Stomach (tissue), 9 donors: ENCODE results near the gene C8B. TPM values are rescaled to one million over a fixed set of nuclear protein-coding genes. Genes with fewer than 3 reads are reported as not detected.

Experiments used
- DNase-seq, 2 donors: peaks; one replicate each; pipeline versions ENCODE4 v3.0.0 to v3.0.0-alpha.2; 2013 to 2019
- H3K27ac ChIP-seq, 5 donors: fragments of 200-600 bp in 4 of 5; sonication (generic) in 4 of 5; one replicate each; pipeline ENCODE4 v1.5.1; 2013 to 2019; ENCODE audit warnings: mild to moderate bottlenecking in 1 of 5, moderate library complexity in 1 of 5
- H3K27me3 ChIP-seq, 3 donors: fragments of 200-600 bp; sonication (generic); one replicate each; pipeline ENCODE4 v1.5.1; 2017 to 2019; ENCODE audit warnings: mixed run types in 1 of 3
- H3K36me3 ChIP-seq, 4 donors: fragments of 200-600 bp; sonication (generic); 1 replicate in 3 of 4; 2 replicates in 1 of 4; pipeline ENCODE4 v1.5.1; 2016 to 2019
- H3K4me1 ChIP-seq, 4 donors: fragments of 200-600 bp; sonication (generic); one replicate each; pipeline ENCODE4 v1.5.1; 2016 to 2019
- H3K4me3 ChIP-seq, 4 donors: fragments of 200-600 bp; sonication (generic) in 3 of 4; one replicate each; pipeline ENCODE4 v1.5.1; 2016 to 2019; ENCODE audit warnings: mild to moderate bottlenecking in 1 of 4
- H3K9me3 ChIP-seq, 4 donors: fragments of 200-600 bp; sonication (generic); one replicate each; pipeline ENCODE4 v1.5.1; 2016 to 2019
- CTCF ChIP-seq, 7 experiments: fragments of 450-650 bp in 4 of 7; fragments of 200-600 bp in 3 of 7; sonication (generic) in 3 of 7; IDR thresholded peaks; one replicate each; pipeline ENCODE4 v1.5.1; 2016 to 2019; ENCODE audit warnings: antibody characterized with exemption in 7 of 7, control low read depth in 2 of 7, mild to moderate bottlenecking in 1 of 7
- EP300 ChIP-seq: sonication (generic); formaldehyde crosslinking; IDR thresholded peaks from one replicate; pipeline ENCODE4 v1.6.1; 2017; ENCODE audit warnings: antibody characterized with exemption
- POLR2A ChIP-seq, 4 donors: fragments of 450-650 bp; IDR thresholded peaks; one replicate each; pipeline ENCODE4 v1.6.1; 2016; ENCODE audit warnings: antibody characterized with exemption in 4 of 4, control low read depth in 2 of 4, mild to moderate bottlenecking in 1 of 4, moderate library complexity in 1 of 4
- POLR2AphosphoS5 ChIP-seq, 3 donors: sonication (generic); formaldehyde crosslinking; IDR thresholded peaks; one replicate each; pipeline ENCODE4 v1.6.1; 2016; ENCODE audit warnings: antibody characterized with exemption in 3 of 3
- WGBS, 5 donors: extraction: QIAGEN DNeasy Blood & Tissue Kit in 3 of 5; methylation state at CpG; one replicate each; pipeline versions ENCODE4 v1.1.5 to v1.1.7; 2013 to 2018; 5-methylcytosine and 5-hydroxymethylcytosine counted together
- intact Hi-C: fragments of 100-400 bp; cut with DNase I; formaldehyde crosslinking; loops from one replicate; pipeline ENCODE4 v1.15.1; 2023; ENCODE audit warnings: low total_unique reads
- polyA plus RNA-seq, 3 donors: library from polyadenylated mRNA; stranded (reverse); fragments of 200-250 nt; gene quantifications; one replicate each; pipeline ENCODE4 v1.2.3, GENCODE V29; 2013
- total RNA-seq, 5 donors: library from RNA; depleted of rRNA; stranded (reverse); fragments of >200 nt; gene quantifications; one replicate each; pipeline versions ENCODE4 v1.1.0 to v1.2.3, GENCODE V29; 2014 to 2016
- donor health status: healthy with polysubstance abuse.
- donor health status: Bipolar disorder and iron deficiency.
- donor health status: healthy.

C8B gene
- total and polyA plus RNA-seq, 8 donors = 0.15 to 0.25 TPM; not detected in 6

- 21 to 48% (median 35%) methylated on average over 6 of the region's 6 CpGs for WGBS, 5 donors
- peak in 1 of 2 donors; percentile 58 for DNase-seq
Measured at GRCh38 chr1:56897150-56898004, 68.4 kb downstream of the C8B start.

GRCh38 chr1:56894014-56894413 lies 71.8 kb downstream of the C8B start:
- intact Hi-C loops = no loop called here
- no peaks in the 10 kb centered on the region for H3K27me3 ChIP-seq
- H3K4me1 ChIP-seq = peaks cover 0 to 24% (median 14%) of the 10 kb centered on the region in 4 donors
- H3K4me3 ChIP-seq = no peak overlapping the region
- H3K27ac ChIP-seq = no peak overlapping the region
- no peaks in the 10 kb centered on the region for H3K36me3 ChIP-seq
- no peak for DNase-seq
- no peaks in the 10 kb centered on the region for H3K9me3 ChIP-seq
- TF ChIP-seq POLR2A (IDR thresholded peaks at IDR 0.05) (no peak), POLR2AphosphoS5 (IDR thresholded peaks at IDR 0.05) (no peak), CTCF (IDR thresholded peaks at IDR 0.05) (no peak), EP300 (no peak)

More at GRCh38 chr1:56897150-56898004, 68.4 kb downstream of the C8B start:
- H3K4me1 ChIP-seq = peaks cover 0 to 37% (median 14%) of the 10 kb centered on the region in 4 donors
- H3K27ac ChIP-seq = peak overlapping the region in 4 of 5 donors; percentile 13 to 74 (median 58)
- TF ChIP-seq POLR2AphosphoS5 (IDR thresholded peaks at IDR 0.05) = peak in 2 of 3 donors; percentile 75 to 91
- no peak for TF ChIP-seq EP300
- H3K9me3 ChIP-seq = no peaks in the 10 kb centered on the region
- H3K36me3 ChIP-seq = no peaks in the 10 kb centered on the region
- no peak overlapping the region for H3K4me3 ChIP-seq
- intact Hi-C loops = no loop called here
- H3K27me3 ChIP-seq = no peaks in the 10 kb centered on the region

GRCh38 chr1:56890229-56890628 lies 75.6 kb downstream of the C8B start:
- WGBS, 5 donors = 73 to 86% (median 78%) methylated on average over 3 of the region's 3 CpGs
- no peak overlapping the region for H3K4me3 ChIP-seq

GRCh38 chr1:56881417-56881816 lies 84.4 kb downstream of the C8B start:
- intact Hi-C loops = no loop called here
- Histone ChIP-seq H3K27ac (no peak overlapping the region), H3K36me3 (no peaks in the 10 kb centered on the region), H3K4me1 (no peaks in the 10 kb centered on the region), H3K9me3 (no peaks in the 10 kb centered on the region), H3K27me3 (no peaks in the 10 kb centered on the region), H3K4me3 (no peak overlapping the region)
- DNase-seq = no peak
- TF ChIP-seq POLR2AphosphoS5 (IDR thresholded peaks at IDR 0.05) (no peak), EP300 (no peak), POLR2A (IDR thresholded peaks at IDR 0.05) (no peak), CTCF (IDR thresholded peaks at IDR 0.05) (no peak)
- WGBS, 5 donors = 91 to 96% (median 94%) methylated on average over 6 of the region's 6 CpGs

More at GRCh38 chr1:56890229-56890628, 75.6 kb downstream of the C8B start:
- TF ChIP-seq EP300 = no peak
- no peak for TF ChIP-seq POLR2AphosphoS5 (IDR thresholded peaks at IDR 0.05)
- no peak for TF ChIP-seq CTCF (IDR thresholded peaks at IDR 0.05)
- no peak for TF ChIP-seq POLR2A (IDR thresholded peaks at IDR 0.05)
- Histone ChIP-seq H3K27ac (no peak overlapping the region), H3K9me3 (peaks cover 0 to 3% (median 0%) of the 10 kb centered on the region in 4 donors), H3K27me3 (no peaks in the 10 kb centered on the region), H3K36me3 (no peaks in the 10 kb centered on the region), H3K4me1 (no peaks in the 10 kb centered on the region)
- DNase-seq = no peak
- intact Hi-C loops = no loop called here

- H3K4me3 ChIP-seq = no peak overlapping the region
- H3K27ac ChIP-seq = no peak overlapping the region
- H3K27me3 ChIP-seq = no peaks in the 10 kb centered on the region
- 67 to 85% (median 78%) methylated on average over 1 of the region's 1 CpG for WGBS, 5 donors
- intact Hi-C loops = no loop called here
- TF ChIP-seq CTCF (IDR thresholded peaks at IDR 0.05) (no peak), EP300 (no peak), POLR2A (IDR thresholded peaks at IDR 0.05) (no peak), POLR2AphosphoS5 (IDR thresholded peaks at IDR 0.05) (no peak)
- no peaks in the 10 kb centered on the region for H3K4me1 ChIP-seq
- no peak for DNase-seq
- H3K9me3 ChIP-seq = no peaks in the 10 kb centered on the region
- H3K36me3 ChIP-seq = no peaks in the 10 kb centered on the region
Measured at GRCh38 chr1:56880774-56881173, 85.0 kb downstream of the C8B start.
